Dendritic cell treated with granulocyte-macrophage colony-stimulating factor and Interleukin-4, amounts not matched to agents 40 ng/mL and 50 ng/mL, for 4 days (primary cell): ENCODE data around the gene KXD1.
A peak's percentile ranks its signal among the peaks of the same experiment; 100 is the strongest.

ENCODE experiments used
- H3K27ac Mint-ChIP-seq: one replicate; pipeline ENCODE4 v1.8.0; 2022; ENCODE audit warnings: mild to moderate bottlenecking, mixed read lengths
- H3K27me3 Mint-ChIP-seq: one replicate; pipeline ENCODE4 v1.8.0; 2022; ENCODE audit warnings: mild to moderate bottlenecking, mixed read lengths
- H3K36me3 Mint-ChIP-seq: one replicate; pipeline ENCODE4 v1.8.0; 2022; ENCODE audit warnings: low read depth, mixed read lengths
- H3K4me1 Mint-ChIP-seq: one replicate; pipeline ENCODE4 v1.8.0; 2022; ENCODE audit warnings: low read depth, mixed read lengths
- H3K4me3 Mint-ChIP-seq: one replicate; pipeline ENCODE4 v1.8.0; 2022; ENCODE audit warnings: mild to moderate bottlenecking, moderate library complexity, mixed read lengths
- H3K9me3 Mint-ChIP-seq: one replicate; pipeline ENCODE4 v1.8.0; 2022; ENCODE audit warnings: mixed read lengths
- intact Hi-C: fragments of 100-400 bp; cut with micrococcal nuclease; formaldehyde crosslinking; loops from one replicate; pipeline ENCODE4 v1.15.0; 2022

KXD1 gene, protein sequence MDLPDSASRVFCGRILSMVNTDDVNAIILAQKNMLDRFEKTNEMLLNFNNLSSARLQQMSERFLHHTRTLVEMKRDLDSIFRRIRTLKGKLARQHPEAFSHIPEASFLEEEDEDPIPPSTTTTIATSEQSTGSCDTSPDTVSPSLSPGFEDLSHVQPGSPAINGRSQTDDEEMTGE

DNA sequence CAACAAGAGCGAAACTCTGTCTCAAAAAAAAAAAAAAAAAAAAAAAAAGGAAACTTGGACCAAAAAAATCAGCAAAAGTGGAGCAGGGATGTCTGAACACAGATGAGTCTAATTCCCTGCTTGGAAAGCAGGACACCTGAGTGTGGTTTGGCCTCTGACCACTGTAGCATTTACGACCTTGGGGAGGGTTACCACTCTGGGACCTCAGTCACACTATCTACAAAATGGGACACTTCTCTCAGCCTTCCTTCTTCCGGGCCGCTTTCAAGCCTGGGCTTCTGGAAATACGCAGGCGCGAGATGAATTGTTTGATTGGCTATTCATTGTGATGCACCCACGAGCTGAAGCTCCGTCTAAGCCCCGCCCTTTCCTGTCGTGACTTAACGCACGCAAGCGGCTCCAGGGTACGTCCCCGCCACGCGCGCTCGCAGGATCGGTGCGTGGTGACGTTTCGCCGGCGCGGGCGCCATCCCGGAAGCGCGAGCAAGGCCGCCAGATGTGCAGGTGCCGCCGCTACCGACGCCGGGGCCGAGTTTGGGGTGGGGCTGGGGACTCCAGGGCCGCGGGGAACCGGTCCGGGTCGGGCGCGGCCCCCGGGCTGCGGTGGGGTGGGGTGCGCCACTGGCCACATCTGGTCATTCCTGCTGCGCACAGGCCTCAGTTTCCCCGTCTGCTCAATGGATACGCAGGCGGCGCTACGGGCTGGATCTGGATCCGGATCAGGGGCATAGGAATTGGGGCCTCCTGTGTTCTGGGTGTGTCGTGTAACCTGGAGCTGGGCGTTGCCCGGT lies at the start of gene KXD1:
KXD1 (plus strand) TSS at position 460 of the 791 bp plus-strand sequence. CDS start 4,187 bp downstream, outside the sequence.
- H3K4me3 Mint-ChIP-seq, result peak within 1 kb of the TSS; percentile 83
- H3K27me3 Mint-ChIP-seq, result no peaks in the 10 kb centered on the region
- peaks cover 33% of the 10 kb centered on the region for H3K36me3 Mint-ChIP-seq
- peak within 1 kb of the TSS; percentile 89 for H3K27ac Mint-ChIP-seq
- intact Hi-C loops, result loop anchor here (1.0 kb wide), 2 partner anchors 13 to 35 kb away; partner anchors contain the start of gene ELL
- H3K4me1 Mint-ChIP-seq, result peaks cover 24% of the 10 kb centered on the region
- no peaks in the 10 kb centered on the region for H3K9me3 Mint-ChIP-seq

- Mint-ChIP-seq H3K27me3 (no peaks in the 10 kb centered on the region), H3K4me3 (no peak overlapping the region), H3K27ac (no peak overlapping the region), H3K36me3 (peaks cover 52% of the 10 kb centered on the region), H3K4me1 (peaks cover 96% of the 10 kb centered on the region), H3K9me3 (no peaks in the 10 kb centered on the region)
- intact Hi-C loops, result no loop called here
Measured at GRCh38 chr19:18508585-18508984, 49.1 kb upstream of the KXD1 start.

DNA sequence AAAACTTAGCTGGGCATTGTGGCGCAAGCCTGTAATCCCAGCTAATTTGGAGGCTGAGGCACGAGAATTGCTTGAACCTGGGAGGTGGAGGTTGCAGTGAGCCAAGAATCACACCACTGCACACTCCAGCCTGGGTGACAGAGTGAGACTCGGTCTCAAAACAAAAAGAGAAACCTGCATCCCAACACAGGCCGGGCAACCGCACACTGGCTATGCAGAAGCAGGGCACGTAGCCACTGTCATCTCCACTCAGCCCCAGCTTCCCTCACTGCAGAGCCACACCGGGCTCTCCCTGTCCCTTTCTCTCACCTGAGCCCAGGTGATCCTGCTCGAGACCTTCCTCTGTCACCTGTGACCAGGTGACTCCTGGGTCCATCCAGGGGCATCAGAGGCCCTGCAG lies 47.5 kb upstream of the KXD1 start:
- intact Hi-C loops, result no loop called here
- Mint-ChIP-seq H3K36me3 (peaks cover 62% of the 10 kb centered on the region), H3K9me3 (no peaks in the 10 kb centered on the region), H3K27ac (peak overlapping the region; percentile 56), H3K27me3 (no peaks in the 10 kb centered on the region), H3K4me1 (peaks cover 96% of the 10 kb centered on the region), H3K4me3 (no peak overlapping the region)

DNA sequence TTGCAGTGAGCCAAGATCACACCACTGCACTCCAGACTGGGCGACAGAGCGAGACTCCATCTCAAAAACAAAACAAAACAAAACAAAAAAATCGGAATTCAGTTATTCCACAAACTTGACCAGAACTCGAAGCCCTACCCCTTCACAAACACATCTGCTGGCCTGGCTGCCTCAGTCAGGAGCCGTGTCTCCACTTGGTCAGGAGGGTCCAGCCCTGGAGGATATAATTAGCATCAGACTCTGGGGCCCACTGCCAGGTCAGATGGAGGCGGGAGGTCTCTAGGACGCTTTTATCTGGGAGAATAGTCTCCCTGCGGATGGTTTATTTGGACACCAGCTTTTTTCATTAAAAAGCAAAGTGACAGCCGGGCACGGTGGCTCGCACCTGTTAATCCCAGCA lies 43.8 kb upstream of the KXD1 start:
- H3K4me3 Mint-ChIP-seq, result no peak overlapping the region
- H3K9me3 Mint-ChIP-seq, result no peaks in the 10 kb centered on the region
- H3K4me1 Mint-ChIP-seq, result peaks cover 94% of the 10 kb centered on the region
- no peaks in the 10 kb centered on the region for H3K27me3 Mint-ChIP-seq
- peaks cover 62% of the 10 kb centered on the region for H3K36me3 Mint-ChIP-seq
- intact Hi-C loops, result no loop called here
- no peak overlapping the region for H3K27ac Mint-ChIP-seq

- Mint-ChIP-seq H3K4me3 (peak overlapping the region; percentile 58), H3K4me1 (peaks cover 94% of the 10 kb centered on the region), H3K9me3 (no peaks in the 10 kb centered on the region), H3K36me3 (peaks cover 73% of the 10 kb centered on the region), H3K27me3 (no peaks in the 10 kb centered on the region), H3K27ac (peak overlapping the region; percentile 78)
- intact Hi-C loops, result no loop called here
Measured at GRCh38 chr19:18514800-18515682, 42.6 kb upstream of the KXD1 start.

GRCh38 chr19:18515959-18516358 lies 41.7 kb upstream of the KXD1 start:
- peak overlapping the region; percentile 78 for H3K27ac Mint-ChIP-seq
- peaks cover 98% of the 10 kb centered on the region for H3K4me1 Mint-ChIP-seq
- intact Hi-C loops, result no loop called here
- peaks cover 83% of the 10 kb centered on the region for H3K36me3 Mint-ChIP-seq
- H3K9me3 Mint-ChIP-seq, result no peaks in the 10 kb centered on the region
- H3K4me3 Mint-ChIP-seq, result no peak overlapping the region
- no peaks in the 10 kb centered on the region for H3K27me3 Mint-ChIP-seq

DNA sequence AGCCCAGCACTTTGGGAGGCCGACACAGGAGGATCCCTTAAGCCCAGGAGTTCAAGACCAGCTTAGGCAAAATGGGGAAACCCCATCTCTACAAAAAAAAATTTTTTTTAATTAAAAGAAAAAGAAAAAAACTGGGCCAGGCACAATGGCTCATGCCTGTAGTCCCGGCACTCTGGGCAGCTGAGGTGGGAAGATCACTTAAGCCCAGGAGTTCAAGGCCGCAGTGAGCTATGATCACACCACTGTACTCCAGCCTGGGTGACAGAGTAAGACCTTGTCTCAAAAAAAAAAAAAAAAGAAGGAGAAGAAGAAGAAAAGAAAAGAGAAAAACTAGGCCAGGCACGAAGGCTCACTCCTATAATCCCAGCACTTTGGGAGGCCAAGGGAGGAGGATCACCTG lies 40.1 kb upstream of the KXD1 start:
- intact Hi-C loops, result no loop called here
- Mint-ChIP-seq H3K27ac (peak overlapping the region; percentile 88), H3K4me1 (peaks cover 85% of the 10 kb centered on the region), H3K36me3 (peaks cover 85% of the 10 kb centered on the region), H3K9me3 (no peaks in the 10 kb centered on the region), H3K4me3 (no peak overlapping the region), H3K27me3 (no peaks in the 10 kb centered on the region)

GRCh38 chr19:18518639-18519038 lies 39.0 kb upstream of the KXD1 start:
- peak overlapping the region; percentile 88 for H3K27ac Mint-ChIP-seq
- H3K36me3 Mint-ChIP-seq, result peaks cover 75% of the 10 kb centered on the region
- no peaks in the 10 kb centered on the region for H3K9me3 Mint-ChIP-seq
- no peak overlapping the region for H3K4me3 Mint-ChIP-seq
- intact Hi-C loops, result no loop called here
- no peaks in the 10 kb centered on the region for H3K27me3 Mint-ChIP-seq
- H3K4me1 Mint-ChIP-seq, result peaks cover 74% of the 10 kb centered on the region

DNA sequence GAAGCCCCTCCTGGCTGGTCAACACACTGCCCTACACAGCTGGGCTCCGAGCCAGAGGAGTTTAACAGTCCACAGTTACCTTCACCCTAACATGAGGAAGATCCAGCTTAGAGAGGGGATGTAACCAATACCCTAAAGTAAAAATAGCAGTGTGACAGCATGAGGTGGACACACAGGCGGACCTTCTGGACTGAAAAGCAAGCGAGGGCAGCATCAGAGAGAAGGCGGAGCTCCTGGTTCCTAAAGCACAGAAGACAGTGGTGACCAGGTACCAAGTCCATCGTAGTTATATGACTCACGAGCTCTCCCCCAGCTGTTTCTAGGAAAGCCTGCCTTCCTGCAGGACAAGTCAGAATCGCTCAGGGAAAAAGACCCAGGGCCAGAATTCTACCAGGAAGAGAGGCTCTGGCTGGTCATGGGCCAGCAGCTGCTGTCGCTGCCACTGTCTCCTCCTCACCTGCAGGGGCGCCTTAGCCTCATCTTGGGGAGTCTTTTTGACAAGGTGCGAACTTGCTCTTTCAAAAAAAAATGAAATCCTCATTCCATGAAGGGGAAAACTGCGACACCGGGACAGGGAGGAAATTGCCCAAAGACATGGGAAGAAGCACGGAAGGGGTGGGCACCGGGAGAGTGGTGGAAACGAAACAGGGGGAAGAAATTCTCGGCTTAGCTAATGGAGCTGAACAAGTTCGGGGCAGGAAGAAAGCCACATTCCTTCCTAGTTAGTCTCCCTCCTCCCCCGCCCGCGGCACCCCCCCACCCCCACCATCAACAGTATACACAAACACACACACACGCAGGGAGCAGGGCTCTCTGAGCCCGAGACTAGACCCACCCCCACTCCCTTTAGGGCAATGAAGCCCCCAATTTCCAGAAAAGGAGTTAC lies 37.5 kb upstream of the KXD1 start:
- peak overlapping the region; percentile 88 for H3K27ac Mint-ChIP-seq

DNA sequence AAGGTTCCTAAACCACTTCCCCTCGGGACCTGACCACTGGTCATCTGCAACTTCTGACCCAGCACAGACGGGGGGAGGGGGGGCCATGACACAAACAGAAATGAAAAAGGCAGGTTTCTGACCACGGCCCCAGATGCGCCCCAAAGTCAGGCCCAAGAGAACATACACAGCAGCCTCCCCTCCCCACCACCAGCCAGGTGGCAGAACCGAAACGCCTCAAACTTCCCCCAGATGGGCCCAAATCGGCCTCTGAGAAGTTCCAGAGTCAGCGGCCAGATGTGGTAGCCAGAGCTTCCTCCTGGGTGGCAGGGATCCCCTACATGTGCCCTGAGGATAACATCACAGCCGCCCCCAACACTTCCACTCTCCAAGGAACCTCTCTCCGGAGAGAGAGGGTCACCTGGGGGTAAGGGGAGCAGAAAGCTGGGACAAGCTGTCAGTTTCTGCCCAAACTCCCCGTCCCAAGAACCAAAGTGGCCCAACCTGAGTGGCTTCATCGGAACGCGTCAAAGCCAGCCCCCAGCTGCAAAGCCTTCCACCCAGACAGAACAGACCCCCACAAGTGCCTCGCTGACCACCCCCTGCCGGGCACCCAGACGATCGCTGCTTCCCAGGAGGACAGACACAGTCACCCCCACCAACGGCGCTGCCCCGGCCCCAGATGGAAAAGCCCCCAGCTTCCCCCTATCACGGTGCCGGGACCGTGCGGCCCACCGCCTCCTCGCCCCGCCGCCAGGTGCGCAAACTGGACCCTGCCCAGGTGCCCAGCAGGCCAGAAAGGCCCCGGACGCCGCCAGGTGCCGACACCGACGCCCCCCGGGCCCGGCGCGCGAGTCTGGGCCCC lies 36.6 kb upstream of the KXD1 start:
- peaks cover 50% of the 10 kb centered on the region for H3K36me3 Mint-ChIP-seq
- H3K4me1 Mint-ChIP-seq, result peaks cover 50% of the 10 kb centered on the region
- peak overlapping the region; percentile 88 for H3K27ac Mint-ChIP-seq
- no peaks in the 10 kb centered on the region for H3K27me3 Mint-ChIP-seq
- H3K9me3 Mint-ChIP-seq, result no peaks in the 10 kb centered on the region
- intact Hi-C loops, result loop anchor here (2.0 to 5.0 kb wide), 3 partner anchors 18 to 66 kb away; partner anchors contain the start of gene REX1BD
- H3K4me3 Mint-ChIP-seq, result peak overlapping the region; percentile 90

More for the DNA sequence above, 37.5 kb upstream of the KXD1 start:
- Mint-ChIP-seq H3K36me3 (peaks cover 59% of the 10 kb centered on the region), H3K4me3 (peak overlapping the region; percentile 90), H3K9me3 (no peaks in the 10 kb centered on the region), H3K27me3 (no peaks in the 10 kb centered on the region), H3K4me1 (peaks cover 59% of the 10 kb centered on the region)
- intact Hi-C loops, result loop anchor here (2.0 to 5.0 kb wide), 3 partner anchors 17 to 67 kb away; partner anchors contain the start of gene REX1BD

DNA sequence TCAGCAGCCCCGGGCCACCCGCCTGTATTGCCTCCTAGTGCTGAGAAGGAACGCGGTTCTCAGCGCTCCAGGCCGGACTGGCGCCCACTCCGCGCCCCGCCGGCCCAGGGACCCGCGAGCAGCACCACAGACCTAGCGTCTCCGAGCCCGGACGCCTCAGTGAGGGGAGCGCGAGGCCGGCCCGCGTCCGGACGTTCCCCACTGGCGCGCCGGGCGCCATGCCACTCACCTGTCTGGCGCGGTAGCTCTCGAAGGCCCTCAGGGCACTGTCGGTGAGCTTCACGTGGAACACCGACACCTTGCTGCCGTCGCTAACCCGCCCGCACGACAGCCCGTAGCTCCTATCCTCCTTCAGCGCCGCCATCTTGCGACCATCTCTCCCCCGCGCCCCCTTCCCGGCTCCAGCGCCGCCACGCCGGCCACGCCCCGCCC lies 36.0 kb upstream of the KXD1 start, which contains the start of gene ELL:
ELL (minus strand) TSS at position 379 of the 432 bp plus-strand sequence; CDS start at position 364, 15 bp downstream.
- H3K4me3 Mint-ChIP-seq, result peak within 1 kb of the TSS; percentile 90
- H3K27me3 Mint-ChIP-seq, result no peaks in the 10 kb centered on the region
- peaks cover 44% of the 10 kb centered on the region for H3K4me1 Mint-ChIP-seq
- intact Hi-C loops, result loop anchor here (1.0 to 5.0 kb wide), 7 partner anchors 19 to 115 kb away; partner anchors contain the start of genes FKBP8, KXD1, REX1BD and UBA52
- peak within 1 kb of the TSS; percentile 88 for H3K27ac Mint-ChIP-seq
- peaks cover 44% of the 10 kb centered on the region for H3K36me3 Mint-ChIP-seq
- H3K9me3 Mint-ChIP-seq, result no peaks in the 10 kb centered on the region
